NCI-H1092 treated with DMSO at 0.1 percent for 48 hours (cell line): ENCODE measurements around the gene DUSP2.
"Not testable (repeated sequence)": the region's sequence is repeated elsewhere in the genome, so short reads cannot be mapped to it uniquely, and the experiment has no call there.

ENCODE experiments used
- DNase-seq: peaks from one replicate; lab custom pipeline; 2025; lab: John Stamatoyannopoulos, UW

DUSP2 gene

DNA sequence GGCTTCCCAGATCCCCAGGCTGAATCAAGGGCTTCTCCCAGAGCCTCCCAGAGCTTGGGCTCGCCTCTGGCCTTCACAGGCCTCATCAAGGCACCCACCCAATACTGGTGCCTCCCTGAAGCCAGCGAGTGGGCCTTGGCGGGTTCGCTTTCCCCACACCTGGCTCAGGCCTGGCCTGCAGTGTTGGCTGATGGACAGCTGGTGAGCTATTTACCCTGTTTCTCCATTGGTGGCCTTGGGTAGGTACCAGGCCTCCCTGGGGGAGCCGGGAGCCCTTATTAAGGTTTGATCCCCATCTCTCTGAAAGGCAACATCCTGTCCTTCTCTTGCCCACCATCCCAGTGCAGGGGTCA is 18.2 kb upstream of the DUSP2 start:
- DNase-seq = no peak

DNA sequence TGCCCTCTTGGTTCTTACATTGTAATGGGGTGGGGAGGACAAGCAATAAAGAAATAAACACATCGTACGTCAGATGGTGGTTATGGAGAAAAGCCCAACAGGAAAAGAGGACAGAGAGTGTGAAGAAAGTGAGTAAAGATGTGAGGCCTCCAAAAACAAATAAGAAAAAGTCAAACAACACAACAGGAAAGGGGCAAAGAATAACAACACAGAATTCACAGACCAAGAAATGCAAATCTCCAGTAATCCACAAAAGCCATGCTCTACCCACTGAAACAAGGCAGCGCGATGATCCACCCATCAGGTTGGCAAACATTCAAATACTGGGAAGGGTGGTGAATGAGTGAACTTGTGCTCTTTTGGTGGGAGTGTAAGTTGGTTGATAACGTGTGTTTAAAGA is 16.7 kb upstream of the DUSP2 start:
- DNase-seq = no peak

DNA sequence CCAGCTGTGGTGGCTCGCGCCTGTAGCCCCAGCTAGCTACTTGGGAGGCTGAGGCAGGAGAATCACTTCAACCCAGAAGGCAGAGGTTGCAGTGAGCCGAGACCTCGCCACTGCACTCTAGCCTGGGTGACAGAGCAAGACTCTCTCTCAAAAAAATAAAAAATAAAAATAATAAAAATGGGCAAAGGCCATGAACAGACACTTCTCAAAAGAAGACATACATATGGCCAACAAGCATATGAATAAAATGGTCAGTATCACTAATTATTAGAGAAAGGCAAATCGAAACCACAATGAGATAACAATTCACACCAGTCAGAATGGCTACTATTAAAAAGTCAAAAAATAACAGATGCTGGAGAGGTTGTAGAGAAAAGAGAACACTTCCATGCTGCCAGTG is 15.1 kb upstream of the DUSP2 start:
- not testable (repeated sequence) for DNase-seq

DNA sequence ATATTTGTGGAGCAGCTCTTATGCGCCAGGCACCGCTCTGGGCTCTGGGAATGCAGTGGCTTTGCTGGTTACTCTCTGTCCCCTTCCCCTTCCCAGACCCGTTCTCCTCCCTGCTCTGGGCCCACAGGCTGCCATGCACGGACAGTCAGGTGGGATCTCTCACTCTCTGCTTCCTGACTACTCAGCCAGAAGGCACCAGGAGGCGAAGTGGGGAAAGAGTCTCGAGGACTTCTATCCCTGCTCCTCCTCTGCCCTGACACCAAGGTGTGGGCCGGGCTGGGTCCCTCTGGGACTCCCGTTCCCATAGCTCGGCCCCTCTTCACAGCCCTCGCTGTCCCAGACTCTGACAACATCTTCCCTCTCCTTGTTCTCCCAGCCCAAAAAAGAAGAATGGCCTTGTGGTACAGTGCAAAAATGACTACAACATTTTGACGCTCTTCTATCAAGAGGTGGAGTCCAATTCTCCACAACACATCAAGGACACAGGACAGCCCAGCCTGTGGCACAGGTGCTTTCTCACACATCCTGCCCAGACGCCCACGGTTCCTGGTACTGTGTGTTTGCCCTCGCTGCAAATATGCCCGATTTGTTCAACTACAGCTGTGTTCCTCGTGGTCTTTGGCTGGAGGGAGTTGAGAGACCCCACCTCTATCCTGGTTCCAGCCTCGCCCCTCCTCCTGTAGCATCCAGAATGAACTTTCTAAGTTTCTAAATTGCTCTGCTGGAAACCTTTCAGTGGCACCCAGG is 14.0 kb upstream of the DUSP2 start:
- DNase-seq = no peak

DNA sequence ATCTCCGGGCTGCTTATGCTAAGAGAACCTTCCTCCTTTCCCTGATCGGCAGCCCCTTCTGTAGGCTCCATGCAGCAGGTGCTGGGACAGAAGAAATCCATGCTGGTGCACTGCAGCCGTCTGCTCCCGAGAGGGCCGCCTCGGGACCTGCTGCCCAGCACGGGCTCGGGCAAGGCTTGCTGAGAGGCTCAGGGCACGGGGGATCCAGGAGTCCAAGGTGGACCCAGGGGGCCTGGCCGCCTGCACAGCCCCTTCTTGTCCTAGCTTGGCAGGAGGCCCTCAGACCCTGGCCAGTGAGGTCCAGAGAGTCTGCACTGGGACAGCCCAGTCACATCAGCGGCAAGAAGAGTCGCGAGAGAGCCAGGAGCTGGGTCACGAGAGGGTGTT is 13.3 kb upstream of the DUSP2 start:
- no peak for DNase-seq

DNA sequence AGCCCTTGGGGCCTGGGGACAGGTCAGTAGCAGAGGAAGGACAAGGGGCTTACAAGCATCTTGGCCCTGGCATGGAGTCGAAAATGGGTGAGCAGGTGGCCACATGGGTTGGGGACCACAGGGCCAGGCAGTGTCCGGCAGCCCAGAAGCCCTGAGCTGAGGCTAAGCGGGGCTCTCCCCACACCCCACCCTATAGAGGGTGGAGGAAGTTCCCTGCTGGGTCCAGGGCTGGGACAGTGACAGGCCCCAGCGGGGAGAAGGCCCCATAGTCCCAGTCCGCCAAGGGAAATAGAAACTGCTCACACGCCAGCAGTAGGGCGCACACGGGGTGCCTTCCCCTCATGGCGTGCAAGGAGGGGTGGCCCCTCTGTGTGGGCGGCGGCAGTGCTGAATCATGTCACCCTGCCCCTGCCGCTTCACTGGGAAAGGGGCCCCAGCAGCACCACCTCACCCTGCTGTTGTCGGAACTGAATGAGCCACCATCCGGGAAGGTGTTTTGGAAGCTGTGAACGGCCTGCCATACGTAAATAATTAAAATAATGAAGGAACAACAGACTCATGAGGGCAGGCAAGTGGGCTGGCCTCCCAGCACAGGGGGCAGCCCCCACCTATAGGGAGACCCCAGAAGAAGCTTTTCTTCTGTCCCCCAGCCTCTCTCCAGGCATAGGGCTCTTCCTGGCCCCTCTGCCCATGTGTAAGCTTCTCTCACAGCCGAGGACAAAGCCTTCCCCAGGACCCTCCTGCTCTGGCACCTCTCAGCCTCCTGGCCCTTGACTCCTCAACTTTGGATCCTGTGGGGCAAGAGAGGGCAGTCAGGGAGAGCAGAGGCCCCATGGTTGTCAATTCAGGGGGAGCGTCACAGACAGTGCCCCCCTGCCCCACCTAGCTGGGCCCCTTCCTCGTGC is 12.7 kb upstream of the DUSP2 start:
- no peak for DNase-seq

DNA sequence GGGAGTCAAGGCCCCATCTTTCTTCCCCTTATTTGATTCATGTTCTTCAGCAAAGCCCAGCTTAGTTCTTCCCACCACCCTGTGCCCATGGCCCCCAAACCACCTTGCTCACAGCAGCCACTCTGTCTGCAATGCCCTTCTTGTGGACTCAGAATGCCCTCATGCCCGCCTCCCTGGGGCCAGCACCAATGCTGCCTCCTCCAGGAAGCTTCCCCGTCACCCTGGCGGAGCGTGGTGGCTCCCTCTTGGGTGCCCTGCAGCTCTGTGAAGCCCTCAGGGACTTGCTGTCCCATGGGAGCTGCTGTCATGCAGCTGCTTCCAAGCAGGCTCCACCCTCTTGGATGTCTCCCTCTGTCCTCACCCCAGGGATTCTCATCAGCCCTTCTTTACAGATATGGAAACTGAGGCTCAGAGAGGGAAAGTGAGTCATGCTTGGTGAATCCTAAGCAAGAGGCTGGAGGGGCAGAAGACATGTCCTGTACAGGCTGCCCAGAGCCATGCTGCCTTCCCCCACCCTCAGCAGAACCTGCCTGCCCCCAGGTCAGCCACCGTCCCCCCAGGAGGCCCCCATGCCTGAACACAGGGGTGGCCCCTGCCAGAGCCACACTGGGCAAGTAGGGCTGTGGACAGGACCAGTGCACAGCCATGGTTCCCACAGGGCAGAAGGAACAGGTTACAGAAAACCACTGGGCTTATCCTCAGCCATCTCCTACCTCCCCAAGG is 11.8 kb upstream of the DUSP2 start:
- no peak for DNase-seq

DNA sequence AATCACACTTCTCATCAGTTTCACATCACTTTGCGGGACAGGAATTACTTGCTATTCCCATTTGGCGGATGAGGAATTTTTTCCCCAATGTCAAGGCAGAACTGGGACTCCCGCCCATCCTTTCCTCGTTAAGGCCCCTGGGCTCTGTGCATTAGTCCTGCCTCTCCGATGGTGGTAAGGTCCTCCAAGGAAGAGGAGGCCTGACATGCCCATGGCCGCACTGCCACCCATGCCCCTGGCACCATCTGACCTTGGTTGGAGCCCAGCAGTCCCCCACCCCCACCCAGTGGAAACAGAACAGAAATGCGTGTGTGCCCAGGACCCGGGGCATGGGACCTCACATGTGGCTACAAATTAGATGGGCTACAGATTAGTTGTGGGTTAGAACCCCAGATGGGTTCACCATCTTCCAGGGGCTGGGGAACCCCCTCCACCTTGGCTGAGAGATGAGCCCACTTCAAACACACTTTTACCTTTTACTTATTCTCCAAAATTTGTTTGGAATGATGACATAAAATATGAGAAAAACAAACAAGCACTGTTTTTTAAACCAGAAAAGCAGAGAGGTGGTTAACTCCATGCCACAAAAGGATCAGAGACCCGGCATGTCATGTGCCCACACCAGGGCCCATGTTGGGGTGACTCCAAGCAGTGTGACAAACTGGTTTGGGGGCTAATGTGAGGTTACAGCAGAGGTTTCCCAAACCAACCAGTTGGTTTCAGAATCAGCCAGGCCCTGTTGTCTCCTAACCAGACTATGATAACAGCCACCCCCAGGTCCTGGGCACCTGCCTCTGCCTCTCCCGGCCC is 11.0 kb upstream of the DUSP2 start:
- no peak for DNase-seq

DNA sequence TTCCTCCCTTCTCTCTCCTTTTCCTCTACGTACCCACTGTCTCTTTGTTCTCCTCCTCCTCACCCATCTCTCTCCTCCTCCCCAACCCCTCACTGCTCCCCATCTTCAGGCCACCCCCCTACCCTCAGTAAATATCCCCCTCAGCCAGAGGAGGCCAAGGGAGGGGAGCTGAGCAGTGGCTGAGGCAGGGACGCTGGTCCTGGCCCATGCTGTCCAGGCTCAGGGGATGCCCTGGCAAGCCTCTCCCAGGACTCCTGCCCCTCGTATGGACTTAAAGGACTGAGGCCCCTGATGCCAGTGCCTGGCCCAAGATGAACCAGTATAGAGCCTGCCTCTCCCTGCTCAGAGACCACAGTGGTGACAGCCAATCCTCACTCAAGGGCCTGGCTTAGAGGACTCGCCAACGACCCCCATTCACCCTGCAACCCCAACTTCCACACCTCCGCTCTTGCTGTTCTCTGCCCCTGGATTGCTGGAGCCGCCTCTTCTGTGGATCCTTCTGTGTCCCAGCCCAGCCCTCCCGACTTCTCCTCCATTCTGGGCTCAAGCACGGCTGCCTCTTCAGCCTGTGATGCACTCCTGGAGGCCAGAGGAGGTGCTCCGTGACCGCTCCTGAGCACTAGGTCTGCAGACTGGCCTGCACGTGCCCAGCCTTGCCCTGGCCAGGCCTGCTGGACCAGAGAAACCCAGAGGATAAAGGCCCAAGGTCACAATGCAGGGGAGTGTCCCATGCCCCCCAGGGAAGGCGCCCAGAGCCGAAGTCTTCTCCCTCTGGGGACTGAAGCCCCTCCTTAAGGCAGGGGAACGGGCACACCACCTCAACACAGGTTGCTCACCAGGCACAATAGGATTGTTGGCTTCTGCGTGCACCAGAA is 9.5 kb upstream of the DUSP2 start:
- DNase-seq = no peak

DNA sequence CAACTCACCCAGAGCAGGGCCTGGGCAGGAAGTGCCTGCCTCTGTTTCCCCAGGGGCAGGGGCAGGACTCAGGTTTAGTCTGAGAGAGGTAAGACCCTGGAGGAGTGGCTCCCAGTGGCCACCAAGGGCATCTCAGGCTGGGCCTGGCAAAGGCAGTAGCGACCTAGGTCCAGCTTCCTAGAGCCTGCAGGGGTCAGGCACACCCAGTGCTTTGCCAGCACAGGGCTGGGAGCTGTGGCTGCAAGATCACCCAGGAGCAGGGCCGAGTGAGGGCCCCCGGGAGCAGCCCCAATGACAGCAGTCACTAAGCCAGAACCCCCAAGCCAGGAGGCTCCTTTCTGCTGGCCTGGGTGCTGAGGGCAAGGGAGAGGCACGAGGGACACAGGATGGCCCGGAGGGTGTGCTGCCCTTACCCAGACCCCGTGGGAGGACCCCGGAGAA is 8.8 kb upstream of the DUSP2 start:
- DNase-seq = no peak

DNA sequence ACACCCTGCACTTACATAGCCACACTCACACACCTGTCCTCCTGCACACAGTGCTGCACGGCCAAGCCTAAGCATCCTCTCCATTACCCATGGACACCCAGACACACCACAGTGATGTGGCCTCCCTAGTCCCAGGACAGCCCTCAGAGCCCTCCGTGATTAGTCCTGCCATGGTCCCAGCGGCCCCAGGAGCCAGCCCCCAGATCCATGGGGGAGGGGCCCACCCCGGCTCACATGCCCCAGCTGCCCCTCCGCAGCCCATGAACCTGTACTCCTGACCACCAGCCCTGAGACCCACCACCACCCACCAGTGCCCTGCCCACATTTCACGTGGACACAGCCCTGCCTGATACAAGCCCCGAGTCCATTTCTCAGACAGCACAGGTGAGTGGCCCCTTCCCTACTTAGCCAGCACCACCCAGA is 8.1 kb upstream of the DUSP2 start:
- DNase-seq = no peak

DNA sequence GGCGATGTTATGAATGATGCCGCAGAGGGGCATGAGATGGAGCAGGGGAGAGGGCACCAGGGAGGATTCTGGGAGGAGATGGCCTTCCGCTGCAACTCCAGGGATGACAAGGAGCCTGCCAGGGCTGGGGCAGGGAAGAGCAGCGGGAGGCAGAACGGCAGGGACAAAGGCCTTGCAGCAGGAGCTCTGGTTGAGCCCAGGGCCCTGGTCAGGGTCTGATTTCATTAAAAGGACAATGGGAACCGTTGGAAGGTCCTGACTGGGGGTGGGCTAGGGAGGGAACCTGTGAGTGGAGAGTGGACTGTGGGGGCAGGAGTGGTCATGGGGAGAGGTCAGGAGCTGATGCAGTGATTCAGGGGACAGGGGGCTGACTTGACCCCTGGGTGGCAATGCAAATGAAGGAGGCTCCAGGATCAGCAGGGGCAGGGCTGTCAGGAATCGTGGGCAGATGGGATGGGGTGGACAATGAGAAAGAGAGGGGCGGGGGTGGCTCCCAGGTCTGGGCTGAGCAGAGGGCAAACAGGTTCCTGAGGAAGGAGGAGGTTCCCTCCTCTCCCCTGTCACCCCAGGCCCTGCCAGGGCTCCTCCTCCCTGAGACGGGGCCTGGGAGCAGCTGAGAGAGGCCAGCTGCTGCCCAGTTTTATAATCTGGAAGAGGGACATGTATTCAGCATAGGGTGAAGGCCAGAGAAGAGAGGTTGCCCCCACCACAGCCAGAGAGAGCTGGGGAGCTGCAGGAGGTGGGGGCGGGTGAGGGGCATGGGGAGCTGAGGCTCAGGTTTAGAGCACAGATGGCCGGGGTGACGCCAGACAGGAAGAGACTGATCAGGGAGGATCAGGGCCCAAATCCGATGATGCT is 7.3 kb upstream of the DUSP2 start:
- DNase-seq = no peak

DNA sequence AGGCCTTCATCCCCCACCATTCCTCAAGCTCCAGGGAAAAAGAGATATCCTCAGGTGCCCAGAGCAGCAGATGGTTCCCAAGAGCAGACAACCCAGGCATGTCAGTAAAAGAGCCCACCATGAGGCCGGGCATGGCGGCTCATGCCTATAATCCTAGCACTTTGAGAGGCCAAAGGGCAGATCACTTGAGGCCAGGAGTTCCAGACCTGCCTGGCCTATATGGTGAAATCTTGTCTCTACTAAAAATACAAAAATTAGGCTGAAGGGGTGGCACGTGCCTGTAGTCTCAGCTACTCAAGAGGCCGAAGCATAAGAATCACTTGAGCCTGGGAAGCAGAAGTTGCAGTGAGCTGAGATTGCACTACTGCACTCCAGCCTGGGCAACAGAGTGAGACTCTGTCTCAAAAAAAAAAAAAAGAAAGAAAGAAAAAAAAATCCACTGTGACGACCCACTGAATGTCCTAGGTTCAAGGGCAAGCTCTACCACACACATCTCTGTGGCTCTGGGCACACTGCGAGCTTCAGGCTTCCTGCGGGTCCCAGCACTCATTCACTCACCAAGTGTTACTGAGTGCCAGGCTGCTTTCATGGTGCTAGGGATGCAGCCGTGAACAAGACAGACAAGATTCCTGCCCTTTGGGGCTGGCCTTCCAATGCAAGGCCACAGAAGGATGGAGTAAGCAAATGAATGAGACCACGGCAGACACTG is 6.5 kb upstream of the DUSP2 start:
- DNase-seq = no peak

DNA sequence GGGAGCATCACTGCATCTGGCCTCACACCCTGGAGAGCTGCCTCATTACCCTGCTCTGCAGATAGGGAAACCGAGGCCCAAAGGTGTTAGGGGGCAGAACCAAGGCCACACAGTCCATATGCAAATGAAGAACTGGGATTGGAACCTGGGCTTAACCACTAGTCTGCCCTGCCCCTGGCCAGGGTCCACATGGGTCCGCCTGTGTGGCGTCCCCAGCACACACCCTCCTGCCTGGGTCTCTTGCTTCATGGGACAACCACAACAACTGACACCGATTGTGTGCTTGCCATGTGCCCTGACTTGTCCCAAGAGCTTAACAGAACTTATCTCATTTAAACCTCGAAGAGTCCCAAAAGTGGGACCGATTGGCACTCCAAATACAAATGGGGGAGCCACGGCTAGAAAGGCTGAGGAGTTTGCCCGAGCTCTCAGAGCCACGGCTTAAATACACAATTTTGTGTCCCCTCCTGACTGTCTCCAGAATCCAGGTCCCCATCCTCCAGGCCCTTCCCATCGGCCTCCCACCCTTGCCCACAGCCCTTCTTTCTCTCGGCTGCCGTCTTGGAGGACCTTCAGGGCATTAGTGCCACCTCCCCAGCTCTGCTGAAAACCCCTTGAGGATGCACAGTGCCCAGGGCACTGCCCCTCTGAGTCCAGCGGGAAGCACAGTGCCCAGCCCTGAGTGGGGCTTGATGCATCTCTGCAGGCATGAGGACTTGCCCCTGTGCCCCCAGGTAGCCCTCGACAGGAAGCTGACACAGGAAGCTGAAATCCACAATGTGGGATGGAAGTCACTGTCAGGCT is 5.8 kb upstream of the DUSP2 start:
- no peak for DNase-seq

DNA sequence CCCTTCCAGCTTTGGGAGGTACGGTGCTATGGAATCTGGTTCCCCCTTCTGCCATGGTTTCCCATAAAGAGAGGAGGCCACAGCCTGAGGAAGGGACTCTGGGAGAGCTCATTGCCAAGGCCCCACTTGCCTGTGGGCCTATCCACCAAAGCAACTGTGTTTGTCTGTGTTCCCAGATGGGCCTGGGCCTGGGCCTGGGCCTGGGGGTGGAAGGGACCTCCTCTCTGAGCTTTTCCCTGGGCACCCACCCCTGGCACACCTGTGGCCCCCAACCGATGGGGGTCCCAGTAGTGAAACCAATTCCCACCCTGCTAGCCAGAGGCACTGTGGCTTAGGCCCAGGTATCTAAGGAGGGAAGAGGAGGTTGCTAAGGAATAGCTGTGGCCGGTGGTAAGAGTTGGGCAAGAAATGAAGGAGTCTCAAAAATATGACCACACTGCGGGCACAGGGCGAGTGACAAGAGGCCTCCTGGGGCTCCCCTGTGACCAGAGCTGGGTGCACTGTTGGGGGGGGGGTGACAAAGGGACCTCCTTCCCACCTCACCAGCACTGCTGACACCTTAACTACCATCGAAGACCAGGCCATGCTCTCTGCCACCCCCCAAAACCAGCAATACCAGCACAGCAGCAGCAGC is 4.9 kb upstream of the DUSP2 start:
- DNase-seq = no peak

DNA sequence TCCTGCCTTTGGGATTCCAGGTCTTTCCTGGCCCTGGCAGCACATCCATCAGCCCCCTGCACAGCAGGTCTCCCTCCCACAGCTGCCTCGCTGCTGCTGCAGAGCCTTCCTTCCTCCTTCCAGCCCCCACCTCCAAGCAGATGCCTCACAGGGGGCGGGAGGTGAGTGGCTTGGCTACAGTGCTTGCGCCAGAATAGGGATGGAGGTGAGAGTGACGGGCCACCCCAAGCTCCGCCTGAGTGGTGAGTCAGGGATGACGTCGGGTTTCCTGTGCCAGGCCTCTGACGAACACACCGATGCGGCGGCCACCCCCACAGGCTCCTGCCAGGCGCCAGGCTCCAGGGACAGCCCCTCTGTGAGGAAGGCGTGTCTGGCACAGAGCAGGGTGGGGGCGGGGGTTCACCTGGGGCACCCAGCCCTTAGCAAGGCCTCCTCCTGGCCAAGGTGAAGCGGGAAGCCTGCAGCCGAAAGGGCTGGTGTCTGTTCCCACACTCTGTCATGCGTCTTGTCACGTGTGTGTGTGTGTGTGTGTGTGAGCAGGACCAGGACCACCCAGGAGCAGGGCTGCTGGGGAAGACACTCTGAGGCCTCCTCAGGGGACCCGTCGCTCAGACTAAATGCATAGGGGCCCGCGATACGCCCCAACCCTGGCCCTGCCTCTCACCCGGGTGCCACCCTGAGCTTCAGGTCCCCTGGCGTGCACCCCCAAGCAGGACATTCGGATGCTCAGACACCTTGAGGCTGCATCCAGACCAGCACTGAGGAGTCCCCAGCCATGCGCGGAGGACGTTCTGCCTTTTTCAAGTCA is 3.4 kb upstream of the DUSP2 start:
- no peak for DNase-seq

DNA sequence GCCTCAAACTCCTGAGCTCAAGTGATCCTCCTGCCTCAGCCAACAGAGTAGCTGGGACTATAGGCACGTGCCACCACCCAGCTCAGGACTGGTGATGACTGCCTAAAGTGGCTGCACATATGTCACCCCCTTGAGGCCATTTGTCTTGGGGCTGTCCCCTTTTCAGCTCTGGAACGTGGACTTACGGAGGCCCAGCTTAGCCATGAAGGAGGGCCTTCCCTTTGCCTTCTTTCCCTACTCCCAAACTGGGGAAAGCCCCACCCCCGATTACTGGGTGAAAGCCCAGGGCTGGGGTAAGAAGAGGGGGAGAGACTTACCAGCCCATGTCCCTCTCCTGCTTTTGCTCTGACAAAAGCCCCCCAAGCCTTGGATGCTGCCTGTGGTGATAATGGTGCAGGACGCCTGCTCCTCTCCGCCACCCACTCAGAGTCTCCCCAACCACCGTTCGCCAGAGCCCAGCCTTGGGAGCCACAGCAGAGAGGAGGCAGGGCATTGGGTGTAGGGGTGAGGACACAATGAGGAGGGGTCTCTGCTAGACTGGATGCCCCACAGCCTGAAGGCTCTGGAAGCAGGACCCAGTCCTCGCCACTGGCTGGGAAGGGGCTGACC is 2.5 kb upstream of the DUSP2 start:
- DNase-seq = no peak
